SK-N-MC (cell line): Measurements from ENCODE around the gene TMEM192.

Source experiments
- EZH2 ChIP-seq: fragments of 200-600 bp; sonication (generic); IDR thresholded peaks from one replicate; pipeline ENCODE4 v1.6.1; 2017; ENCODE audit warnings: antibody characterized with exemption
- FOXP2 ChIP-seq: optimal IDR thresholded peaks from 2 replicates; pipeline ENCODE3; 2011; ENCODE audit warnings: mild to moderate bottlenecking, moderate library complexity; ENCODE audit not compliant: insufficient read depth; ENCODE audit errors: extremely low read length, control extremely low read depth
- POLR2AphosphoS5 ChIP-seq: IDR thresholded peaks from 2 replicates; pipeline ENCODE4 v1.6.1; 2012; ENCODE audit warnings: mild to moderate bottlenecking, low read depth, low read length, borderline replicate concordance

DNA sequence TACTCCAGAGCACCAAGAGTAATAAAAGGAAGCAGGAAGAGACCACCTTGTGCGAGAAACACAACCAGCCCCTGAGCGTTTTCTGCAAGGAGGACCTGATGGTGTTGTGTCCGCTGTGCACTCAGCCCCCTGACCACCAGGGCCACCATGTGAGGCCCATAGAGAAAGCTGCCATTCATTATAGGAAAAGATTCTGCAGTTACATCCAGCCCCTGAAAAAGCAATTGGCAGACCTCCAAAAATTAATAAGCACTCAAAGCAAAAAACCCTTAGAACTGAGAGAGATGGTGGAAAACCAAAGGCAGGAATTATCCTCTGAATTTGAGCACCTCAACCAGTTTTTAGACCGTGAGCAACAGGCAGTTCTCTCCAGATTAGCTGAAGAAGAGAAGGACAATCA, 53.3 kb downstream of the TMEM192 start:
- TF ChIP-seq EZH2, result no peak
- TF ChIP-seq POLR2AphosphoS5, result no peak
- TF ChIP-seq FOXP2, result no peak
